T47D (cell line): ENCODE measurements around the gene ARHGAP24.
A peak's percentile ranks its signal among the peaks of the same experiment; 100 is the strongest.
"Not testable (repeated sequence)": the region's sequence is repeated elsewhere in the genome, so short reads cannot be mapped to it uniquely, and the experiment has no call there.

ENCODE experiments used
- DNase-seq, 2 experiments: peaks; one replicate each; pipeline versions ENCODE4 v3.0.0 to v3.0.0-alpha.2; 2011 to 2012; ENCODE audit warnings: low read depth in 1 of 2, low spot score in 1 of 2
- JUND ChIP-seq: IDR thresholded peaks from 2 replicates; pipeline ENCODE4 v1.6.1; 2012; ENCODE audit warnings: low read depth
- in situ Hi-C: cut with HindIII; loops from 2 replicates; pipeline ENCODE4 v1.10.0; 2016; ENCODE audit warnings: low sequenced_read_pairs, low pct_unique_long_range_greater_than_20kb

ARHGAP24 gene

GRCh38 chr4:85952528-85952927, 477.6 kb downstream of the ARHGAP24 start:
- no peak for TF ChIP-seq JUND
- in situ Hi-C loops: no loop called here
- DNase-seq: no peak

- no peak for DNase-seq
- no peak for TF ChIP-seq JUND
- in situ Hi-C loops: no loop called here
Measured at GRCh38 chr4:85952972-85953650, 478.2 kb downstream of the ARHGAP24 start.

- in situ Hi-C loops: no loop called here
- no peak for DNase-seq
- TF ChIP-seq JUND: no peak
Measured at GRCh38 chr4:85953651-85954018, 478.7 kb downstream of the ARHGAP24 start.

- DNase-seq: peak in 1 of 2 experiments; percentile 64
- in situ Hi-C loops: no loop called here
- no peak for TF ChIP-seq JUND
Measured at GRCh38 chr4:85955620-85956292, 480.8 kb downstream of the ARHGAP24 start.

- in situ Hi-C loops: no loop called here
- TF ChIP-seq JUND: no peak
- no peak for DNase-seq
Measured at GRCh38 chr4:85956293-85956945, 481.5 kb downstream of the ARHGAP24 start.

GRCh38 chr4:85961887-85962286, 486.9 kb downstream of the ARHGAP24 start:
- in situ Hi-C loops: no loop called here
- no peak for DNase-seq
- no peak for TF ChIP-seq JUND

GRCh38 chr4:85963231-85963630, 488.3 kb downstream of the ARHGAP24 start:
- DNase-seq: no peak
- in situ Hi-C loops: no loop called here
- TF ChIP-seq JUND: no peak

GRCh38 chr4:85964298-85964697, 489.3 kb downstream of the ARHGAP24 start:
- DNase-seq: peak in 1 of 2 experiments; percentile 26
- no peak for TF ChIP-seq JUND
- in situ Hi-C loops: no loop called here

- DNase-seq, in situ Hi-C loops: not testable (repeated sequence)
Measured at GRCh38 chr4:85965017-85965416, 490.1 kb downstream of the ARHGAP24 start.

- in situ Hi-C loops: no loop called here
- no peak for DNase-seq
- TF ChIP-seq JUND: no peak
Measured at GRCh38 chr4:85965529-85965928, 490.6 kb downstream of the ARHGAP24 start.

GRCh38 chr4:85966373-85966772, 491.4 kb downstream of the ARHGAP24 start:
- no peak for DNase-seq
- in situ Hi-C loops: no loop called here
- no peak for TF ChIP-seq JUND

- no peak for TF ChIP-seq JUND
- in situ Hi-C loops: no loop called here
- DNase-seq: no peak
Measured at GRCh38 chr4:85967872-85968271, 492.9 kb downstream of the ARHGAP24 start.
